GM21528 (cell line): Measurements from ENCODE around the gene GRAP2.

ENCODE experiments used
- ATAC-seq: cut with Tn5 transposase; IDR thresholded peaks from one replicate; pipeline ENCODE4 v1.9.1; 2021; ENCODE audit warnings: mild to moderate bottlenecking, moderate library complexity; ENCODE audit not compliant: unreplicated experiment, low FRiP score

The GRAP2 gene

GRCh38 chr22:39959640-39960447 is 59.0 kb downstream of the GRAP2 start, which contains the start of gene TMA7B:
Gene TMA7B (plus strand): TSS chr22:39960397. CDS start chr22:39964375, 3,978 bp downstream.
- no peak for ATAC-seq

- peak; percentile 58 for ATAC-seq
Measured at GRCh38 chr22:39960791-39961746, 60.2 kb downstream of the GRAP2 start.

DNA sequence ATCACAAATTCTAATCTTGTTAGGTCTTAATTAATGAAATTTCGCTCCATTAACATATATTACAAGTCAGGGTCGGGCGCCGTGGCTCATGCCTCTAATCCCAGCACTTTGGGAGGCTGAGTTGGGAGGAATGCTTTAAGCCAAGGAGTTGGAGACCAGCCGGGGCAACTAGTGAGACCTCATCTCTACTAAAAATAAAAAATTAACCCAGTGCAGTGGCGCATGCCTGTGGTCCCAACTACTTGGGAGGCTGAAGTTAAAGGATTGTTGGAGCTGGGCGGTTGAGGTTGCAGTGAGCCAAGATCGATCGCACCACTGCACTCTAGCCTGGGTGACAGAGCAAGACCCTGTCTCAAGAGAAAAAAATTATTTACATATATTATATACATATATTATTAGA is 61.2 kb downstream of the GRAP2 start:
- no peak for ATAC-seq

DNA sequence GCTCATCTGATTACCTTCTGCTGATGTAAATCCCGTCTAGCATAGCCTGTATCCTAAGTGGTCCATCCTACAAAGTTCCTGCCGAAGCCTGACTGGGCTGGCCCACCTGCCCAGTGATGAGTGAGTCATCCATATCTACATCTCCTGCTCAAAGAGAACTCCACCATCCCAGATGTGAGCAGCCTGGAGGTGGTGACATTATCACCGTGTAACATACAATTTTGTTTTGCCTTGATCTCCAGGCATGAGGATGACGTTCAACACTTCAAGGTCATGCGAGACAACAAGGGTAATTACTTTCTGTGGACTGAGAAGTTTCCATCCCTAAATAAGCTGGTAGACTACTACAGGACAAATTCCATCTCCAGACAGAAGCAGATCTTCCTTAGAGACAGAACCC is 64.9 kb downstream of the GRAP2 start:
- ATAC-seq, result no peak

DNA sequence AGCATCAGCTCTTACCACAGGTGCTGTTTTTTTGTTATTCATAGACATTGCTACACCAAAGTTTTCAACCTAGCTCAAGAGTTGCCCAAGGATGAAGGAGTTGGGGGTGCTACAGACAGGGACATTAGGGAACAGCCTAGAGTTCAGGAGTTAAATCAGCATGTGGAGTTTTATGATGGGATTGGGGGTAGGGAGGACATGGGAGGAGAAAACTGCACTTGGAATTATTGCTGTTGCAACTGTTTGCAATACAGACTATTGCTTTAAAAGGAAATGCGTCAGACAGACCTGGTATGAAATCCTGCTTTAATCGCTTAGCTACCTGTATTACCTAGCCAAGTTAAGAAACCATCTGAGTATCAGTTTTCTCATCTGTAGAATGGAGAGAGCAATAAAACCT is 65.6 kb downstream of the GRAP2 start:
- no peak for ATAC-seq

GRCh38 chr22:39967103-39967829 is 66.4 kb downstream of the GRAP2 start:
- no peak for ATAC-seq

- ATAC-seq, result no peak
Measured at GRCh38 chr22:39967996-39968972, 67.4 kb downstream of the GRAP2 start.

DNA sequence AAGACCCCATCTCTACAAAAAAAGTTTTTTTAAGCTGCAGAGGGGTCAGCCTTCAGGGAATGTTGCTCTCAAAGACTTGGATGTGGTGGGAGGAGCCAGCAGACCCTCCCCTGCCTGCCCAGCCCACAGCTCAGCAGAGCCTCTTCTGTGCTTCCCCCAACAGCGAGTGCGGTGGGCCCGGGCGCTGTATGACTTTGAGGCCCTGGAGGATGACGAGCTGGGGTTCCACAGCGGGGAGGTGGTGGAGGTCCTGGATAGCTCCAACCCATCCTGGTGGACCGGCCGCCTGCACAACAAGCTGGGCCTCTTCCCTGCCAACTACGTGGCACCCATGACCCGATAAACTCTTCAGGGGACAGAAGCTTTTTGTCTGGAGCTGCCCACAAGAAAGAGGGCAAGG is 69.9 kb downstream of the GRAP2 start:
- ATAC-seq, result no peak

GRCh38 chr22:39972641-39973040 is 71.8 kb downstream of the GRAP2 start:
- no peak for ATAC-seq

- ATAC-seq, result no peak
Measured at GRCh38 chr22:39973656-39974055, 72.8 kb downstream of the GRAP2 start.

GRCh38 chr22:39974065-39974464 is 73.2 kb downstream of the GRAP2 start:
- no peak for ATAC-seq

DNA sequence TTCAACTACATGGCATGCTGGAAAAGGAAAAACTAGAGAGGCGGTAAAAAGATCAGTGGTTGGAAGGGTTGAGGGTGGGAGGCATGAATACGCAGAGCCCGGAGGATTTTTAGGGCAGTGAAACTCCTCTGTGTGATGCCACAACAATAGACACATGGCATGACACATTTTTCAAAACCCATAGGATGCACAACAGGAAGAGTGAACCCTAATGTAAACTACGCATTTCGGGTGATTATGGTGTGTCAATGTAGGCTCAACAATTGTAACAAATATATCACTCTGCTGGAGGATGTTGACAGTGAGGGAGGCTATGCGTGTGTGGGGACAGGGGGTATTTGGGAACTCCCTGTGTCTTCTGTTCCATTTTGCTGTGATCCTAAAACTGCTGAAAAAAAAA is 78.2 kb downstream of the GRAP2 start:
- ATAC-seq, result no peak

- ATAC-seq, result no peak
Measured at GRCh38 chr22:39979458-39979857, 78.6 kb downstream of the GRAP2 start.

DNA sequence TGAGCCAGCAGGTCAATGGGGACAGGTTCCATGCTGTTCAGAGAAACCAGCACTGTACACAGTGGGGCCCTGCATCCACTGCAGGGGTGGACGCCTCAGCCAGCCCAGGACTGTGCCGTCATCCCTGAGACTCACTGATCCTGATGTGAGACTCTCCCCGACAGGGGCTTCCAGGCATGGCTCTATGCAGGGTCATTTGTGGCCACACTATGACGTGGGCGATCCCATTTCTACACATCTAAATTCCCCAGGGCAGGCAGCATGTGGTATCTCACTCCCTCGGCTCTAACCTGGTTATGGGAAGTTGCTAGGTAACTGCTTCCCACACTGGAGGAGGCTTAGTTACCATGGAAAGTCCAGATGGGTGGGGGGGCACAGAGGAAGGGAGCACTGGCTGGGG is 79.7 kb downstream of the GRAP2 start:
- ATAC-seq, result no peak

- ATAC-seq, result no peak
Measured at GRCh38 chr22:39983346-39983745, 82.5 kb downstream of the GRAP2 start.

DNA sequence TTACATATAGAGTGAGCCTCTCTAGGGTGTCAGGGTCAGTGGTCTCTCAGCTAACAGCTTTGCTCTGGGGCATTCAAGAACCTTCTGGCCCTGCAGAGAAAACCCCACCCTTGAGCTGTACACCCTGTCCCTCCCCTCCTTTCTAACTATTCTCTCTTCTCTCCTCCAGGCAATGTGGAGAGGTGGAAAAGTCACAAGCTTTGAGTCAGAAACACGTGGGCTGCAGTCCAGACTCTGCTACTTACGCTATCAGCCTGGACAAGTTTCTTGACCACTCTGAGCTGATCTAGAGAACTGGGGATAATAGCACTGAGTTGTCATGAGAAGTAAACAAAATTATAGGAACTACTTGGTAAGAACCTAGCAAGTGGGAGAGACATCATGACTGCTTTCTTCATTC is 83.1 kb downstream of the GRAP2 start:
- ATAC-seq, result no peak

- no peak for ATAC-seq
Measured at GRCh38 chr22:39984746-39985145, 83.9 kb downstream of the GRAP2 start.

DNA sequence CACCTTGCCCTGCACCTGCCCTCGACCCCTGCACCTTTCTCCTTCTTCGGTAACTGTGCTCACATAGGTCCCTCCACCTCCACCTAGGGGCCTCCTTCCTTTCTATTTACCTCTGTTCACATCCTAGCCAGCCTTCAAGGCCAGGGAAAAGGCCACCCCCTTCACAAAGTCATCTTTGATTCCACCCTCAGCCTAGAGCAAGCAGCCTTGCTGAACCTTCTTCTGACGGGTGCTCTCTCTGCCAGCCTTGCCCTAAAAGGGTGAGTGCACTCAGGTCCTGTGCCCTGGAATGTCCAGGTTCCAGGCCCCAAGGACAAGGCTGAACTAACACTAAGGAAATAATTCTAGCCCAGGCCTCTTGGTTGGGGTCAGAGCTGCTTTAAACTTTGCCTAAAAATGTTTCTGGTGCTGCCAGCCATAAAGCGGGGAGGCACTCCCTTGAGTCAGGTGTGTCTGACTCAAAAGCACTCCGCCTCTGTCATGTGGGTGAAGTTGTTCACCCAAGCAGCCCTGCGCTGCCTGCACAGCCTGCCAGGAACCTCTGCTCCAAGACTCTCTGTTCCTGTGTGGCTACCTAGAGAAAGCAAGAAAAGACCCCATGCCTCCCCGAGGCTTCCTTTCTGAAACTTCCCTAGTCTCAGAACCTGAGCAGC is 84.6 kb downstream of the GRAP2 start:
- ATAC-seq, result no peak
